H1 (cell line): Measurements from ENCODE around the gene OSBPL2. TPM values are rescaled to one million over a fixed set of nuclear protein-coding genes. Genes with fewer than 3 reads are reported as not detected.
A peak's percentile ranks its signal among the peaks of the same experiment; 100 is the strongest.

Experiments
- CTCF ChIA-PET: fragments of 300-600 bp; sonication (Branson Sonifier 250); formaldehyde crosslinking; loops from one replicate; lab custom pipeline; 2021; ENCODE audit not compliant: partially characterized antibody; lab: Charles Lee
- POLR2A ChIA-PET: fragments of 300-600 bp; sonication (Branson Sonifier 250); formaldehyde crosslinking; loops from one replicate; lab custom pipeline; 2021; ENCODE audit warnings: inconsistent platforms; ENCODE audit not compliant: partially characterized antibody; lab: Charles Lee
- DNase-seq, 2 experiments: peaks; one replicate each; pipeline versions ENCODE4 v3.0.0 to v3.0.0-alpha.2; 2010 to 2022; ENCODE audit warnings: low spot score in 2 of 2, low read depth in 1 of 2, mixed read lengths in 1 of 2
- FAIRE-seq: peaks from 2 replicates; lab custom pipeline; 2011; peaks lifted over from hg19 to GRCh38; lab: Jason Lieb, UNC
- H2AFZ ChIP-seq: 2 replicates; pipeline ENCODE4 v1.8.1; 2012; ENCODE audit warnings: low read length, inconsistent platforms
- H2AK5ac ChIP-seq: 2 replicates; pipeline ENCODE4 v1.6.1; 2013; ENCODE audit warnings: low read depth, low read length
- H2BK120ac ChIP-seq: replicated peaks from 2 replicates; pipeline ENCODE3; 2013; ENCODE audit warnings: low read depth, low read length, inconsistent platforms
- H2BK12ac ChIP-seq: 2 replicates; pipeline ENCODE4 v1.6.1; 2013; ENCODE audit warnings: low read depth, low read length
- H2BK15ac ChIP-seq: 2 replicates; pipeline ENCODE4 v1.6.1; 2013; ENCODE audit warnings: low read length
- H2BK20ac ChIP-seq: 2 replicates; pipeline ENCODE4 v1.6.1; 2013; ENCODE audit warnings: low read length
- H2BK5ac ChIP-seq: 2 replicates; pipeline ENCODE4 v1.6.1; 2013; ENCODE audit warnings: low read depth, low read length
- H3K14ac ChIP-seq: 2 replicates; pipeline ENCODE4 v1.6.1; 2013; ENCODE audit warnings: inconsistent platforms; ENCODE audit not compliant: insufficient read length
- H3K18ac ChIP-seq: 2 replicates; pipeline ENCODE4 v1.6.1; 2013; ENCODE audit warnings: low read length; ENCODE audit errors: extremely low read depth
- H3K23ac ChIP-seq: 2 replicates; pipeline ENCODE4 v1.6.1; 2013; ENCODE audit warnings: inconsistent platforms; ENCODE audit not compliant: insufficient read length
- H3K23me2 ChIP-seq: 2 replicates; pipeline ENCODE4 v1.6.1; 2013; ENCODE audit warnings: low read depth, low read length
- H3K27ac ChIP-seq: 2 replicates; pipeline ENCODE4 v1.6.1; 2011; ENCODE audit warnings: low read depth, low read length, inconsistent platforms
- H3K27me3 ChIP-seq, 4 experiments: replicated peaks in 1 of 4; 1 replicate in 1 of 4; 2 replicates in 3 of 4; pipeline versions ENCODE4 v1.6.1 to v1.8.1; 2011 to 2013; ENCODE audit warnings: low read length in 3 of 4, mild to moderate bottlenecking in 3 of 4, inconsistent platforms in 2 of 4, mixed read lengths in 2 of 4, moderate library complexity in 1 of 4; ENCODE audit not compliant: control insufficient read depth in 3 of 4, insufficient read depth in 3 of 4; ENCODE audit errors: extremely low read depth in 1 of 4
- H3K36me3 ChIP-seq, 4 experiments: 2 replicates each; pipeline versions ENCODE4 v1.6.1 to v1.8.1; 2011 to 2013; ENCODE audit warnings: mild to moderate bottlenecking in 4 of 4, low read length in 3 of 4, moderate library complexity in 2 of 4, control low read depth in 1 of 4, inconsistent platforms in 1 of 4; ENCODE audit not compliant: insufficient read depth in 4 of 4, control insufficient read depth in 2 of 4
- H3K4ac ChIP-seq: replicated peaks from 2 replicates; pipeline ENCODE3; 2013; ENCODE audit warnings: low read length, low read depth, mixed read lengths, inconsistent platforms; ENCODE audit not compliant: insufficient read length
- H3K4me1 ChIP-seq, 4 experiments: replicated peaks in 1 of 4; 1 replicate in 1 of 4; 2 replicates in 3 of 4; pipeline versions ENCODE4 v1.6.1 to v1.8.1; 2011 to 2013; ENCODE audit warnings: low read length in 3 of 4, inconsistent platforms in 2 of 4, mixed read lengths in 1 of 4; ENCODE audit not compliant: insufficient read depth in 4 of 4, control insufficient read depth in 3 of 4
- H3K4me2 ChIP-seq, 2 experiments: 2 replicates each; pipeline versions ENCODE4 v1.6.1 to v1.8.1; 2011 to 2013; ENCODE audit warnings: low read depth in 2 of 2, low read length in 2 of 2, control low read depth in 1 of 2, inconsistent platforms in 1 of 2, mild to moderate bottlenecking in 1 of 2; ENCODE audit not compliant: insufficient read depth in 1 of 2
- H3K4me3 ChIP-seq, 4 experiments: fragments of 200-600, 300-600 bp in 1 of 4; sonication (generic), shearing (Covaris generic), sonication (Bioruptor Twin) in 1 of 4; 2 replicates each; pipeline versions ENCODE4 v1.5.1 to v1.8.1; 2011 to 2016; ENCODE audit warnings: low read length in 4 of 4, low read depth in 3 of 4, control low read depth in 2 of 4, inconsistent platforms in 2 of 4, mild to moderate bottlenecking in 2 of 4, mixed read lengths in 1 of 4, moderate library complexity in 1 of 4; ENCODE audit not compliant: insufficient read depth in 2 of 4; ENCODE audit errors: extremely low read depth in 1 of 4
- H3K56ac ChIP-seq: replicated peaks from 2 replicates; pipeline ENCODE3; 2013; ENCODE audit warnings: low read depth, mild to moderate bottlenecking, mixed read lengths, low read length, inconsistent platforms; ENCODE audit not compliant: insufficient read length
- H3K79me1 ChIP-seq: 2 replicates; pipeline ENCODE4 v1.6.1; 2013; ENCODE audit warnings: low read depth, low read length, control low read depth
- H3K79me2 ChIP-seq, 2 experiments: 2 replicates each; pipeline versions ENCODE4 v1.6.1 to v1.8.1; 2012 to 2013; ENCODE audit warnings: low read length in 2 of 2, mild to moderate bottlenecking in 2 of 2, inconsistent platforms in 1 of 2; ENCODE audit not compliant: insufficient read depth in 2 of 2, control insufficient read depth in 1 of 2
- H3K9ac ChIP-seq, 4 experiments: replicated peaks in 1 of 4; 1 replicate in 1 of 4; 2 replicates in 3 of 4; pipeline versions ENCODE4 v1.6.1 to v1.8.1; 2011 to 2013; ENCODE audit warnings: low read depth in 3 of 4, low read length in 3 of 4, control low read depth in 2 of 4, mild to moderate bottlenecking in 2 of 4, moderate library complexity in 2 of 4, inconsistent platforms in 1 of 4; ENCODE audit errors: extremely low read depth in 1 of 4
- H3K9me3 ChIP-seq, 2 experiments: 2 replicates each; pipeline versions ENCODE4 v1.6.1 to v1.8.1; 2012 to 2013; ENCODE audit warnings: mild to moderate bottlenecking in 2 of 2, moderate library complexity in 2 of 2, control low read depth in 1 of 2, inconsistent platforms in 1 of 2, low read depth in 1 of 2, low read length in 1 of 2, mixed read lengths in 1 of 2; ENCODE audit not compliant: insufficient read depth in 2 of 2
- H4K20me1 ChIP-seq, 2 experiments: replicated peaks in 1 of 2; 2 replicates each; pipeline versions ENCODE3 to v1.8.1; 2011 to 2013; ENCODE audit warnings: inconsistent platforms in 2 of 2, low read length in 2 of 2, mild to moderate bottlenecking in 1 of 2; ENCODE audit not compliant: insufficient read depth in 2 of 2, control insufficient read depth in 1 of 2
- H4K5ac ChIP-seq: 2 replicates; pipeline ENCODE4 v1.6.1; 2013; ENCODE audit warnings: low read length, low read depth, mixed read lengths, inconsistent platforms; ENCODE audit not compliant: insufficient read length
- H4K8ac ChIP-seq: 2 replicates; pipeline ENCODE4 v1.8.0; 2013; ENCODE audit warnings: mild to moderate bottlenecking, moderate library complexity, low read length, inconsistent platforms; ENCODE audit not compliant: insufficient read depth; ENCODE audit errors: extremely low read depth
- H4K91ac ChIP-seq: replicated peaks from 2 replicates; pipeline ENCODE3; 2013; ENCODE audit warnings: low read length, mixed read lengths, inconsistent platforms; ENCODE audit not compliant: insufficient read length
- CBX5 ChIP-seq: fragments of 300-800, 300-1000 bp; sonication (generic); IDR thresholded peaks from 2 replicates; pipeline ENCODE4 v1.7.1; 2016; ENCODE audit warnings: antibody characterized with exemption, low read length, low read depth
- GABPA ChIP-seq: IDR thresholded peaks from 2 replicates; pipeline ENCODE4 v1.6.1; 2011; ENCODE audit warnings: mild to moderate bottlenecking, low read length, moderate library complexity, borderline replicate concordance; ENCODE audit not compliant: insufficient read depth
- MAFK ChIP-seq: IDR thresholded peaks from 2 replicates; pipeline ENCODE4 v1.6.1; 2012; ENCODE audit warnings: low read depth, mild to moderate bottlenecking, improper control_type of control experiment, low read length
- RAD21 ChIP-seq, 2 experiments: IDR thresholded peaks in 1 of 2; conservative IDR thresholded peaks in 1 of 2; 2 replicates each; pipeline ENCODE4 v1.6.1; 2011; ENCODE audit warnings: low read depth in 2 of 2, low read length in 2 of 2, improper control_type of control experiment in 1 of 2, inconsistent platforms in 1 of 2, mild to moderate bottlenecking in 1 of 2, moderate library complexity in 1 of 2
- SP1 ChIP-seq: IDR thresholded peaks from 2 replicates; pipeline ENCODE4 v1.6.1; 2011; ENCODE audit warnings: low read depth, low read length
- TEAD4 ChIP-seq: IDR thresholded peaks from 2 replicates; pipeline ENCODE4 v1.6.1; 2012; ENCODE audit warnings: low read depth, low read length, inconsistent platforms, mixed read lengths
- WGBS, 2 experiments: shearing (Covaris generic) in 1 of 2; methylation state at CpG; one replicate each; pipeline versions ENCODE4 v1.1.6 to v1.1.7; 2013 to 2015; ENCODE audit warnings: low lambda C conversion rate in 2 of 2, mixed read lengths in 2 of 2, inconsistent platforms in 1 of 2, low coverage in 1 of 2, missing lambda C conversion rate in 1 of 2; ENCODE audit not compliant: insufficient replicate concordance in 2 of 2, insufficient coverage in 1 of 2, insufficient read length in 1 of 2; ENCODE audit errors: extremely low coverage in 1 of 2, missing lambda C conversion rate in 1 of 2; 5-methylcytosine and 5-hydroxymethylcytosine counted together
- polyA plus RNA-seq, 7 experiments: library from polyadenylated mRNA; depleted of rRNA in 3 of 7; stranded (reverse) in 5 of 7; unstranded in 2 of 7; fragments of >200 nt in 5 of 7; fragments of 200-250 nt in 2 of 7; gene quantifications; 1 replicate in 5 of 7; 2 replicates in 1 of 7; 4 replicates in 1 of 7; pipeline versions ENCODE4 v1.2.1 to v1.2.3, GENCODE V29; 2011 to 2013; ENCODE audit warnings: missing spikeins in 2 of 7, mixed read lengths in 2 of 7
- total RNA-seq: library from RNA; stranded (reverse); fragmentation: NEBNext Ultra II Directional; extraction: Animal tissue kit (Norgen Biotek cat#: 25700); gene quantifications from 2 replicates; pipeline ENCODE4 v1.2.1, GENCODE V29; 2021
- TF ChIP-seq, protein P1 (sequence below): IDR thresholded peaks from 2 replicates; pipeline ENCODE4 v1.6.1; 2012; ENCODE audit warnings: low read length, inconsistent platforms

Gene OSBPL2
- total and polyA plus RNA-seq, 2 of the 8 experiments (the other 6 are each of a cell fraction or from before 2014, with no cell fraction given): 11.7 to 42.4 TPM

DNA sequence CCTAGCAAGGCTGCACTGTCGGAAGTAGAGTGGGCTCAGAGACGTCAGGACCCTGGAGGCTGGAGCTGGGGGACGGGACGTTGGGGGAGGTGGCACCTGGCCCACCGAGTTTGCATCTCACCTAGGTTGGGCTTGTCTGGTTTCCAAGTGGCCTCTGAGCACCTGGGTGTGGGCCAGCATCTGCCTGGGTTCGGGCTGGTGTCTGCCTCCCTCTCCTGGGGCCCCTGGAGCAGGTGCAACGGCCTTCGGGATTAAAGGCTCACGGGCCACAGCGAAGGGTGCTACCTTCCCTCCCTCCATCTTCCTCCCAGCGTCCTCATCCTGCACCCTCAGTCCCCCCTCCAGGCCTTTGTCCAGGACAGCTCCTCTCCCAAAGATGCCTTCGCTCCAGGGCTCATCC is 24.3 kb upstream of the OSBPL2 start:
- Histone ChIP-seq H3K18ac (no peak overlapping the region), H3K36me3 (no peaks in the 10 kb centered on the region), H2BK12ac (no peak overlapping the region), H4K8ac (0 out of 2 replicates have a peak overlapping the region, but pooled peaks have one; percentile 11), H2BK120ac (no peak overlapping the region), H2BK5ac (no peak overlapping the region), H3K4me1 (peaks cover 0 to 13% (median 8%) of the 10 kb centered on the region in 4 experiments; a peak in 5 of 7 replicates), H3K27ac (no peak overlapping the region), H2AK5ac (no peak overlapping the region), H3K23ac (no peak overlapping the region), H3K79me2 (no peaks in the 10 kb centered on the region), H3K4me3 (no peak overlapping the region), H3K56ac (no peak overlapping the region), H3K4ac (no peak overlapping the region), H2BK15ac (peak overlapping the region; percentile 65), H3K9me3 (no peaks in the 10 kb centered on the region), H3K79me1 (no peaks in the 10 kb centered on the region), H3K14ac (no peak overlapping the region), H3K23me2 (peaks cover 5% of the 10 kb centered on the region; the same call in 1 of the 2 replicates), H2AFZ (no peak overlapping the region), H3K4me2 (no peak overlapping the region), H2BK20ac (peak overlapping the region; percentile 61; the same call in 1 of the 2 replicates), H3K9ac (no peak overlapping the region), H4K5ac (no peak overlapping the region), H3K27me3 (peaks cover 6 to 16% (median 15%) of the 10 kb centered on the region in 4 experiments; a peak in 6 of 7 replicates), H4K20me1 (peaks cover 3 to 11% of the 10 kb centered on the region in 2 experiments), H4K91ac (no peak overlapping the region)
- 77% methylated on average over 12 of the region's 12 CpGs; no CpG with 5 or more reads in 1 of the 2 experiments for WGBS, 2 experiments
- no peak for DNase-seq
- POLR2A ChIA-PET: interaction anchor here (0.6 kb wide), 1 partner anchor 281 kb away, joined by 3 read pairs; no protein-coding TSS in a partner anchor
- FAIRE-seq: no peak
- CTCF ChIA-PET: interaction anchor here (1.1 kb wide), 1 partner anchor 164 kb away, joined by 3 read pairs; no protein-coding TSS in a partner anchor
- TF ChIP-seq SP1: no peak
- TF ChIP-seq GABPA: no peak
- no peak for TF ChIP-seq MAFK
- TF ChIP-seq TEAD4: no peak
- TF ChIP-seq, protein P1, sequence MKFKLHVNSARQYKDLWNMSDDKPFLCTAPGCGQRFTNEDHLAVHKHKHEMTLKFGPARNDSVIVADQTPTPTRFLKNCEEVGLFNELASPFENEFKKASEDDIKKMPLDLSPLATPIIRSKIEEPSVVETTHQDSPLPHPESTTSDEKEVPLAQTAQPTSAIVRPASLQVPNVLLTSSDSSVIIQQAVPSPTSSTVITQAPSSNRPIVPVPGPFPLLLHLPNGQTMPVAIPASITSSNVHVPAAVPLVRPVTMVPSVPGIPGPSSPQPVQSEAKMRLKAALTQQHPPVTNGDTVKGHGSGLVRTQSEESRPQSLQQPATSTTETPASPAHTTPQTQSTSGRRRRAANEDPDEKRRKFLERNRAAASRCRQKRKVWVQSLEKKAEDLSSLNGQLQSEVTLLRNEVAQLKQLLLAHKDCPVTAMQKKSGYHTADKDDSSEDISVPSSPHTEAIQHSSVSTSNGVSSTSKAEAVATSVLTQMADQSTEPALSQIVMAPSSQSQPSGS: no peak
- peak in 1 of 2 experiments; percentile 20; a peak in 1 of 4 replicates for TF ChIP-seq RAD21 (IDR thresholded peaks at IDR 0.05 in 1 of 2, conservative IDR thresholded peaks at IDR 0.05 in 1 of 2; ENCODE audit: low read depth in 2 of 2, low read length in 2 of 2)
- no peak for TF ChIP-seq CBX5
